ENCODE measurements around the gene MEX3A.

DNA sequence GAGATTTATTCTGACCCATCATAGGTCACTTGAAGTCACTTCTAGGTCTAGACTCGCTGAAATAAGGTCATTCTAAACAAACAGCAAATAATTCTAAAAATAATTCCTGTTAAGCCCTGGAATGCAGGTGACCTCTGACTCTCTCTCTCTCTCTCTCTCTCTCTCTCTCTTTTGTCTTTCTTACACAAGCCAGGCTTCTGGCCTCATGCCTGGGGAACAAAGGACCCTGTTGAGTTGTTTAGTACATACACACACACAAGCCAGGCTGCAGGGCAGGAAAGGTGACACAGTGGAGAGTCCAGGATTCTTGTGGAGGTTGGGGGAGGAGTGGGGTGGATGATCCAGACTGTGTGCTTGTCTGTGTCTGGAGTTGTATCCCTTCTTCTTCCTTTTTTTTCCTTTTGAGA, 4.0 kb upstream of the MEX3A start:
- TF ChIP-seq, protein P1, sequence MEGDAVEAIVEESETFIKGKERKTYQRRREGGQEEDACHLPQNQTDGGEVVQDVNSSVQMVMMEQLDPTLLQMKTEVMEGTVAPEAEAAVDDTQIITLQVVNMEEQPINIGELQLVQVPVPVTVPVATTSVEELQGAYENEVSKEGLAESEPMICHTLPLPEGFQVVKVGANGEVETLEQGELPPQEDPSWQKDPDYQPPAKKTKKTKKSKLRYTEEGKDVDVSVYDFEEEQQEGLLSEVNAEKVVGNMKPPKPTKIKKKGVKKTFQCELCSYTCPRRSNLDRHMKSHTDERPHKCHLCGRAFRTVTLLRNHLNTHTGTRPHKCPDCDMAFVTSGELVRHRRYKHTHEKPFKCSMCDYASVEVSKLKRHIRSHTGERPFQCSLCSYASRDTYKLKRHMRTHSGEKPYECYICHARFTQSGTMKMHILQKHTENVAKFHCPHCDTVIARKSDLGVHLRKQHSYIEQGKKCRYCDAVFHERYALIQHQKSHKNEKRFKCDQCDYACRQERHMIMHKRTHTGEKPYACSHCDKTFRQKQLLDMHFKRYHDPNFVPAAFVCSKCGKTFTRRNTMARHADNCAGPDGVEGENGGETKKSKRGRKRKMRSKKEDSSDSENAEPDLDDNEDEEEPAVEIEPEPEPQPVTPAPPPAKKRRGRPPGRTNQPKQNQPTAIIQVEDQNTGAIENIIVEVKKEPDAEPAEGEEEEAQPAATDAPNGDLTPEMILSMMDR (IDR thresholded peaks at IDR 0.05; ENCODE audit: insufficient read depth, low read depth, low read length), result no peak
- no peak for TF ChIP-seq EZH2 (IDR thresholded peaks at IDR 0.05; ENCODE audit: insufficient read depth, low read length)

All from astrocyte (in vitro differentiated cells and primary cell).